Frontal cortex (tissue), 4 donors: Measurements from ENCODE around the gene NUDT17. TPM values are rescaled to one million over a fixed set of nuclear protein-coding genes. Genes with fewer than 3 reads are reported as not detected.

Source experiments
- DNase-seq, 2 donors: peaks; one replicate each; pipeline ENCODE4 v3.0.0; 2012; ENCODE audit warnings: low spot score in 2 of 2
- FAIRE-seq: peaks from 2 replicates; lab custom pipeline; 2012; peaks lifted over from hg19 to GRCh38; lab: Jason Lieb, UNC
- total RNA-seq: library from RNA; depleted of rRNA; stranded (reverse); fragments of >200 nt; gene quantifications from one replicate; pipeline ENCODE4 v1.2.3, GENCODE V29; 2014
- donor health status: control.
- donor health status: control.
- donor health status: control.

Gene NUDT17
- total RNA-seq, 1 donor from 2014 or later = 2.4 TPM

DNA sequence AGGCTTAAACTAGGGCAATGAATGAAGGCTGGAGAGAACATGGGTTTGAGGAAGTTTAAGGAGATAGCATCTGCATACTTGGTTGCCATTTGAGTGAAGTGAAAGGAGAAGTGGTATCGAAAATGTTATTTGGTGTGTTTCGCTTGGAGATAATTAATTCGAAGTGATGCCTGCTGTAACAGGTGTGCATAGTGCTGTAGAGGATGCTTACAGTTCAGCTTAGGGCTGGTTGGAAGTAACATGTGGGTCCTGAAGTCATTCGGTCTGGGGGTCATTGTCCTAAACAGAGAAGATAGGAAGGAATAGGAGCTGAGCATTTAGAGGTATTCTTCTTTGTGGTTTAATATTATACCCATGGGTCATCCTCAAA, 301 bp upstream of the NUDT17 start:
- DNase-seq (no peak), FAIRE-seq (no peak)

DNA sequence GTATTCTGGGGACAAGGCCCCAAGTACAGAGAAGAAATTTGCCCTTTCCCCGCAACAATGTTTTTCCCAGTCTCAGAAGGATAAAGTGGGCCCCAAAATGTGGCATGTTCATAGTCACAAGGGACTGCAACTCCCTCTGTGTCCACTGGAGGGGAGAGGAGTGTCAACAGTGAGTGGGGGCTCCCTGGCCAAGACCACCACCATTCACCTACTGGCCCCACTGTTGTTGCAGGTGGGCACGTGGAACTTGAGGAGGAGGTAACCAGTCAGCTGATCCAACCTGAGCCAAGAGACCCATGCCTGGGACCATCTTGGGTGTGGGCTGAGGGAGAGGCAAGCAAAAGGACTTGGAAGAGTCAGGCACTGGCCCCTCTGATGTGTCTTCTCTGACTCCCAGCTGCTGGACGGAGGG, 777 bp downstream of the NUDT17 start:
- FAIRE-seq = no peak

DNA sequence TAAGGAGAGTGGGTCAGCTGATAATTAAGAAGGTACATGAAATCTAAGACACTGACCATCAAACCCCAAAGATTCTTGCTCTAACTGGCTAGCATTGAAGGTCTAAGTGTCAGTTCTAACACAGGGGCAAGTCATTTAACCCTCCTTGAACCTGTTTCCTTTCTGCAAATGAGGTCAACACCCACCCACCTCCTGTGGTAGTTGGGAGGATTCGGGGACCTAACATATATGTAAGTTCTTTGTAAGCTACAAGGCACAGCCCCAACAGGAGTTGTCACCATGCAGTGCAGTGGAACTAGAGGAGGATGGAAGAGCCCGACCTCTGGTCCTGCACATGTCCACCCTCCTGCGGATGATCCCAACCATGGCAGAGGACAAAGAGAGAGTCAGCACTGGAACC, 2.4 kb downstream of the NUDT17 start:
- DNase-seq (no peak), FAIRE-seq (no peak)

More for the DNA sequence above, 777 bp downstream of the NUDT17 start:
- peak in 1 of 2 donors; percentile 50 for DNase-seq

DNA sequence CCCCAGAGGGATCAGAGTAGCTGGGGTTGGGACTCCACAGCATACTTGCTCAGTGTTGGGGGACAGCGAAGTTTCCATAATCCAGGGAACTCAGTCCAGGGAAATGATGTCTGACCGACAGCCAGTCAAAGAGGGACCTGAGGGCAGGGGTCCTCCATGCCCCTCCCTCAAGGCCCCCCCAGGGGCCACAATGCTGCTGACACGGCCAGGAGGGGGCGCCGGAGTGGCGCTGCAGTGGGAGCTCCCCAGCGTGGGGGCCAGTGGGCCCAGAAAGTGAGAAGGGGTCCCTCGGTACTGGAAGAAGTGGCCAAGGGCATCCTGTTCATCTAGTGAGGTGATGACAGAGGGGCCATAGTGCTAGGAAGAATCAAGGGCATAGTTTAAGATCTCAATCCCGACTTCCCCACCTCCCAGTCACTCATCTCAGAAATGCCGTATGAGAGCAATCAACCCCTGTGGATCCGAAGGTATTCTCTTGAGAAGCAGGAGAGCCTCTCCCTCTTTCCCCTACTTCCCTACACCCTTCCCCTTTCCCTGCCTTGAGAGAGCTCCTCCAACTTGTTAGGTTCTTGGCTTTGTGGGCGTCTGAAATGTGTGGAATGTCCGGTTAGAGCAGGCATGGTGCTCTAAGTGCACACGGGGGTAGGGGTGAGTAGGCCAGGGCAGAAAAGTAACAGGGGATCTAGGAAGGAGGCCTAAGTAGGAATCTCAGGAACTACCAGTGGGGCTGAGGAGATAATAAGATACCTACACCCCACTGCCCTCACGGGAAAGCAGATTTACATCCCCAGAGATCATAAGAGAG, 4.1 kb downstream of the NUDT17 start:
- FAIRE-seq = no peak
- no peak for DNase-seq

DNA sequence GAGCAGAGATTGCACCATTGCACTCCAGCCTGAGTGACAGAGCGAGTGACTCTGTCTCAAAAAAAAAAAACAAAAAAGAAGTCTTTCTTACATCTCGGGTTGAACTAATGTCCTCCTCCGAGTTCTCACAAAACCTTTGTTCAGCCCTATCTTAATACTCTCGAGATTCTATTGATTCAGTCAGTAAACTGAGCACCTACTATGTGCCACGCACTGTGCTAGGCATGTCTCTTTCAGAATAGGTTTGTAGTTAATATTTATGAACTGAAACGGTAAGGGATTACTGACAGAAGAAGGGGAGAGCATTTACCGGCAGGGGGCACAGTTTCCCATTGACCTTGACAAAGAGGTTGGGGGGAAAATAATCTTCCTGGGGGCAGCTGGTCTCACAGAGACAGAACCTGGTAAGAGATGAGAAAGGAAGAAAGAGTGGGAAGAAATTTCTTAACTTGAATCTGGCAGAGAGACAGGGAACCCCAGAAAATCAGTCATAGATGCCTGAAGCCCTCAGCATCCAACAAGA, 10.1 kb downstream of the NUDT17 start:
- FAIRE-seq = no peak

DNA sequence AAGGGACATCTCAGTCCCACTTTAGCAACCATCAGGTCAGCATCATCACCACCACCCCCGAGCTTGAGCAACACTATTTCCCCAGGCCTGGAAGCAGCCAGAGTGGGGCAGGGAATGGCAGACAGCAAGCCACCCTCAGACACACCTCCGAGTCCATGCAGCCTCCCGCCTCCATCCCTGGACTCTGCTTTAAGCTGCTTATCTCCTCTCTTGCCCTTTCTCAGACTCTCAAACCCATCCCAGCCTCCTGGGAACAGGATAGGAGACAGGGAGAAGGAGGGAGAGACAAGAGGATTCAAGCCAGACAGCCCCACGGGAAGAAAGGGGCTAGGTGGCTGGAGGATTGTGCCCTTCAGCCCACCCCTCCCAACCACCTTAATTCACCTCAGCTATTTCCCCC, 11.7 kb downstream of the NUDT17 start:
- FAIRE-seq = no peak

More for the DNA sequence above, 10.1 kb downstream of the NUDT17 start:
- DNase-seq = no peak

DNA sequence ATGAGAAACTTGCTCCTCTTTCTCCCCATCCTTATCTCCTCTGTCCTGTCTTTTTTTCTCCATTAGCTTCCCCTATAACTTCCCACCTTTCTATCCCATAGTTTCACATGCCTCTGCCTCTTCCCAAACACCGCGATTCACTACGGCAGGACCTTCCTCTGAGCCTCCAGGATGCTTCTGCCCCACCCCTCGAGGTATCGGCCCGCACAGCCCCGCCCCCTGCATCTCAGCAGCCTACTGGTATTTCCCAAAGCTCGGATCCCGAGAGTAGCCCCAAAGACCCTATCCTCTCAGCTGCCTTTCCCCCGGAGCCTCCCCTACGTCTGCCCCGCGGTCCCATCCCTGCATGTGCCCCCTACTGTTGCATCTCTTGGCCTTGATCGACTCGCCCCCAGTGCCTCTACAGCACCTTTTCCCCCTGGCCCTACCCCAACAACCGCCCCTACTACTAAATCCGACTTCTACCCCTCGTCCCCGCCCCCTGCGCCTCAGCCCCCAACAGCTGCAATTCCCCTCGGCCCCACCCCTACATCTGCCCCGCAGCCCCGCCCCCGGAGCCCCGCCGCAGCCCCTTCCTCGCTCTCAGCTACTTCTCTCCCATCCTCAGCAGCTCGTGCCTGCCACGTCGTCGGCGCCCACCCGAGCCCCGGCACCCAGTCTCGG, 12.9 kb downstream of the NUDT17 start:
- DNase-seq (peak; percentile 54 to 56), FAIRE-seq (no peak)

More for the DNA sequence above, 11.7 kb downstream of the NUDT17 start:
- DNase-seq = no peak

DNA sequence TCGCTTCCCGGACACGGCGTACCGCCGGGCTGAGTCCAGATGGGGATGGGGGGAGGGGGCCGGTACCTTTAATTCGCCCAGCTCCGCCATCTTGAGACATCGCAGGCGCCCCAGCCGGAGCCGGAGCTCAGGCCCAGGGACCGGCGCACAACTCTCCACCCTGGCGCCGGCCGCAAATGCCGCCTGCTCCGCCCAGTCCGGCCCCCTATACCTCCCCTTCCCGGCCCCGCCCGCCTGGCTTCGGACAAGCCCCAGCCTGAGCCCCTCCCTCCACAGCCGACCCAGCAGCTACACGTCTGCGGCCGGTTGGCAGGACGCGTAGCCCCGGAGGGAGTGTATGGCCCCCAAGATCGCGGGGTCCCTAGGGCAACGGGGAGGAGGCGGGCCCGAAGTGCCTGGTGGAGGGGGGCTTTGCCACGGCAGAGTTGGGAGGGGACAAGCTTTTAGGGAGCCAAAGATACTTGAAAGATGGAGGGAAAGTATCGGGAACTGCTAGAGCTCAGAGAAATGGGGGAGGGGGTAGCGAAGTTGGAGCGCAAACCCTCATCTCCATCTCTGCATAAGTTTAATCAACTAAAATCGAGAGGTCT, 13.6 kb downstream of the NUDT17 start, which contains the start of gene PIAS3:
TSS of gene PIAS3 (minus strand) at position 181 of the 590 bp plus-strand sequence. CDS start at position 90, 91 bp downstream.
- FAIRE-seq (no peak), DNase-seq (peak; percentile 95 to 96)

DNA sequence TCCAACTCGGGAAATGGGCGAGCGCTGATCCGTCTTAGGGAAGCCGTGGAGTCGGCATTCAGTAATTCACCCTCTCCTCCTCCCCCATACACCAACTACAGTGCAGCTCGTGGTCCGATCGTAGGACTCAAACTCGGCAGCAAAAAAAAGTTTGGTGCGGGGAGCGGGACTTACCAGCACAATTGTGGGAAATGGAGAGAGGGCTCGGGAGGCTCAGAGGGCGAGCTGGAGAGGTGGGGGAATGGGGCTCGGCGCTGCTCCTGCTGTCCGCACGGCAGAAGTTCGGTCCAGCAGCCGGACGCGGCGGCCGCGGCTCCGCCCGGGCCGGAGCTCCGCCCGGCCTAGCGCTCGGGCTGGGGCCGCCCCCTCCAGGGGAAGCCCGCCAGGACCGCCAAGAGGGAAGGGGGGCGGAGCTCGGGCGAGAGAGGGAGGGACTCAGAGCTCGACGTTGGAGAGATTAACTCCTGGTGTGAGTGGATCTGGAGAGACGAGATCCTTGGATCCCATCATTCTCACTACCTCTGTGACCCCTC, 14.1 kb downstream of the NUDT17 start:
- DNase-seq = peak; percentile 87 to 91
- no peak for FAIRE-seq

DNA sequence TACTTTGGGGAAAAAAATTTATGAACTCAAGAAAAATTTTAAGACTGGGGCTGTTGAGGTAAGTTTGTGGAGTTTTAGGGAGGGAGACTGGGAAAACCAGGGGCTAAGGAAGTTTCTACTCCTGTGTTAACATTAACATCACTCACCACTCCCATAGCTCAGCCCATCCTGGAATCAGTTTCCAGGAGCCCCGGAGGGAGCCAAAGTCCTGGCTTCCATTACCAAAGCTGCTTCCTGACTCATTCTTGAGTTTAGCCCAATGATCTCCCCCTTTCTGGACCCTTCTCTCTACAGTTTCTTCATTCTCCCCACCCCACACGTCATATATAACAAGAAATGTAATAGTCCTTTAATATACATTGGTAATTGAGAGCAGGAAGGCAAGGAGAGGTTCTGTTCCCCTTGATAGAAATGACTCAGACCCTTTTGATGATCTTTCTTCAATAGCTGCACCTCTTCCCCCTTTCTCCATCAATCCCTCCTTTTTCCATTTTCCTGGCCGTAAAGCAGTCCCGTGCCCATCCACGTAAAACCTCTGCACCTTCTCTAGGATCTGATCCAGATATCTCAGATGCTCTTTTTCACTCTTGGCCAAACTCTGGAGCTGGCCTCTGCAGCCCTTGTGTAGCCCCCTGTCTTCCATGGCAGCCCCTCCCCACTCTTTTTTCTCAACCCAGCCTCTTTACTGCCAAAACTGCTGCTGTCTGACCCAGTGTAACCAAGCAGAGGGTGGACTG, 18.0 kb downstream of the NUDT17 start:
- FAIRE-seq = no peak
- DNase-seq = no peak

DNA sequence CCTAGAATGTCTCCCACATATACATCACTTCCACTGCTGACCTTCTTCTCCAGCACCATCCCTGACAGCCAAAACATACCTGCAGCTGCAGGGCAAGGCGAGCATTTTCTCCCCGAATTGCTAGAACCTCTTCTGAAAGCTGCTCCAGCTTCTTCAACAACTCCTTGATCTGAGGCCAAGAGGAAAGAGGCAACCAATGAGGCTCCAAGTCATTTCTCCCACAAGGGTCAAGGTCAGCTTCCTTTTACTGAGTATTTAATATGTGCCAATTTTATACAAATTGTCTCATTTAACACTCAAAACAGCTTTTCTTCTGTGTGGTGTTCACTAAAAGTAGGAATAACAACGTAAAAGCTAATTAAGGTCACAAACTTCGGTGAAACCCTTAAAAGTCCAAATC, 22.8 kb downstream of the NUDT17 start:
- no peak for DNase-seq
- no peak for FAIRE-seq

DNA sequence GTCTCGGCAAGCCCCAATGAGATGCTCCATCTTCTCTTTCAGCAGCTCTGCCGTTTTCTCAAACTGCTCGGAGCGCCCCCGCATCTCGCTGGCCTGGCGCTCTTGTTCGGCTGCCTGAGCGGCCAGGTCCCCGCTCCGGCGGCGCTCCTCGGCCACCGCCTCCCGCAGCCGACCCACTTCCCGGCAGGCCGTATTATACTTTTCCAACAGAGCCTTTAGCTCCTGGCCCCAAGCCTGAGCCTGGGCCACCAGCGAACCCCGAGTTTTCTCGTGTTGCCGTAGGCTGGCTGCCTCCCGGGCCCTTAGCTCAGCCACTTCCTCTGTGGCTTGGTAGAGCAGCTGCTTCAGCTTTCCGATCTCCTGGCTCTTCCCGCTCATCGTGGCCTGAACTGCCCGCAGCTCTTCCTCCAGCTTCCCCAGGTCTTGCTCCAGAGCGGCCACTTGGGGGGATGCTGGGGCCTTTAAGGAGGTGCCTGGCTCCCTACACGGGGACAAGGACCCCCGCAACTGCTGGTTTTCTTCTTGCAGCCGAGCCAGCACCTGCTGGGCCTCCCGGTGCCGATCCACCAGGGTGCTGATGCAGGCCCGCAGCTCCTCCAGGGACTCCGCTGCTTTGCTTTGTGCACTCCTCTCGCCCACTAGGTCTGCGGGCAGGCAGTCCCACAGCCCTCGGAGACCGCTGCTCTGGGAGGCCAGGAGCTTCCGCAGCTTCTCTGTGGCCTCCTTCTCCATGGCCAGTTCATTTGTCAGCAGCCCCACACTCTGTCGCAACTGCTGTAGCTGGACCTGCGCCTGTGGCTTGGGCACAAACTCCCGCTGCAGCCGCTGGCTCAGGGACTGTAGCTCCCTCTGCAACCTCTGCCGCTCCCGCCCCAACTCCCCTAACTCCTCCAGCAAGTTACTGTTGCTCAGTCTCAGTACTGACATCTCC, 26.8 kb downstream of the NUDT17 start:
- no peak for FAIRE-seq

DNA sequence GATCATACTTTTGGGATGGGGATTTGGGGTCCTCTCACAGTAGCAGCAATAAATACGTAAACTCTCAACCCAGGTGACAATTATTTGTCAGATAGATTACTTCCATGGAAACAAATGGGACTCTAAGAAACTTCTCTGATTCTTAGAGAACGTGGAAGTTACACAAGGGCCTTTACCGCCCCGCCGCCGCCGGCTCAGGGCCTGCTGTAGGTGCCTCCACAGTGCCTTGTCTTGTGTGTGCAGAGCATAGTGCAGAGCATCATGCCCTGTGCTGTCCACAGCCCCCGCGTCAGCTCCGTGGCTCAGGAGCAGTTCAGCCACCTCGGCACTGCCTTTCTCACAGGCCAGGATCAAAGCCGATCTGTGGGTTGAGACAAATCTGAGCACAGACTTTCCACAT, 29.2 kb downstream of the NUDT17 start:
- FAIRE-seq = no peak
- no peak for DNase-seq

More for the DNA sequence above, 26.8 kb downstream of the NUDT17 start:
- peak in 1 of 2 donors; percentile 54 for DNase-seq

DNA sequence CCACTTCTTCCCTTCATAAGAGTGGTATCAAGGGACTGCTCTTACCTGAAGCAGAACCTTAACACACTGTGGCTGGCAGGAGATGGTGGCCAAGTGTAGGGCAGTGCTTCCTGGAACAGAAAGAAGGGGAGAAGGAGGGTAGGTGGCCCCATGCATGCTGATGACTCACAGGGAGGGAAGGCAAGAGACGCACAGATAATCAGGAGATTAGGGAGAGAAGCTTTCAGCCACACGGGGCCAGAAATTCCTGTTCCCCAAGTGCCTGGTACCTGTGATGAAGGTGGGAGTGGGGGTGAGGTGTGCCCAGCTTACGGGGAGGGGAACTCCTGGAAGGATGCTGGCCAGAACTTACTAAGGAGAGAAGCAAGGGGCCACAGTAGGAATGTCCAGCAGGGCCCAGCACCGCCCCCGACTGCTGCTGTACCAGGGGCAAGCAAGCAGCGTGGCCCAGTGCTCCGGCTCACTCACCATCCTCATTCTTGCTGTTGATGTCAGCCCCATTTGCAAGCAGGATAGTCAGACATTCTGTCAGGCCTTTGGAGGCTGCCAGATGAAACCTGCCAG, 32.6 kb downstream of the NUDT17 start:
- no peak for FAIRE-seq

DNA sequence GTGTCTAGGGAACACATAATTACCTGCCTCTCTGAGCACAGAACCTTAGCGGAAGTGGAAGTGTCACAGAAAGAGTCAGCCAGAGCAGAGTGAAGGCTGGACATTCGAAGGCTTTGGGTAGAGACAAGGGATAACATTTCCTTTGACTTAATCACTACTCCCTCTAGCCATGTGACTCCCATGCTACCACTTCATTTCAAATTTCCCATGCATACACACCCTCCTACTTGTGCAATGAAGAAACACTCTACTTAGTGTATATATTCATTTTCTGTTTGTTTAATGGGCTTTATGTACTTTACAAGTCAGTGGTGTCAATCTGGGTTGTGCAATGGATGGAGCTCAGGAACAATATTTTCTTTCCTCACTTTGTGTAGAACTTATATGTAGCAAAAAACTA, 33.3 kb downstream of the NUDT17 start:
- FAIRE-seq = no peak
- DNase-seq = no peak

More for the DNA sequence above, 32.6 kb downstream of the NUDT17 start:
- no peak for DNase-seq

DNA sequence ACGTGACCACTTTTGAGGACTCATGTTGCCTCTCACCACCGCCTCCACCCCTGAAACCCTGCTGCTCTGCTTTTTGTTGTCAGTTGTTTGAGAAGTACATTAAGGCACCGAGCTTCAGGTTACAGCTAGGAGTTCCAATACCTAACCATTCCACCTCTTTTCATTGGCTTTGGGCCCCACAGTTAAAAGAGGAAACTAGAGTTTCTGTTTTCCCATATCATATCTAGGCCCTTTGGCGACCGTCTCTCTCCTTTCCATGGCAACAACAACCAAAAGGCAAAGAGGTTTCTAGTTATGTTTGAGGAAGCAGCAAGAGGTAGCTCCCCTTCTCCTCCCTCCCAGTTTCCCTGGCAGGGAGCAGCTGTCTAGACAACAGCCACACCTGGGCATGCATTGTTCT, 34.3 kb downstream of the NUDT17 start:
- FAIRE-seq (no peak), DNase-seq (no peak)

DNA sequence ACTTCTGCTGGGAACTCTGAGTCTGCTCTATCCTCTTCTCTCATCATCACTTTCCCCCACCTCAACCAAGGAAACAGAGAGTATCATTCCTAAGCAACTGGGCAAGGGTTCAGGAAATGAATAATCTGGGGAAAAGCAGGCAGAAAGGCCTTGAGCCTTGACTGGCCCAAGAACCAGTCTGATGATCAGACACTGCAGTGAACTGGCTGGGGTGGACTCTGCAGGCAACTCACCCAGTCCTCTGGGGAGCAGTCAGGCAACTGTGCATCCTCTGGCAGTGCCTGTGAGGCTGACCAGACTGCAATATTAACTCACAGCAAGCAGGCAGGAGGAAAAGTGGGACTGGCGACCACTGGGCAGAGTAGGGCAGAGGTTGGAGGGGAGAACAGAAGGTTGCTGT, 39.2 kb downstream of the NUDT17 start:
- DNase-seq = no peak
- no peak for FAIRE-seq

DNA sequence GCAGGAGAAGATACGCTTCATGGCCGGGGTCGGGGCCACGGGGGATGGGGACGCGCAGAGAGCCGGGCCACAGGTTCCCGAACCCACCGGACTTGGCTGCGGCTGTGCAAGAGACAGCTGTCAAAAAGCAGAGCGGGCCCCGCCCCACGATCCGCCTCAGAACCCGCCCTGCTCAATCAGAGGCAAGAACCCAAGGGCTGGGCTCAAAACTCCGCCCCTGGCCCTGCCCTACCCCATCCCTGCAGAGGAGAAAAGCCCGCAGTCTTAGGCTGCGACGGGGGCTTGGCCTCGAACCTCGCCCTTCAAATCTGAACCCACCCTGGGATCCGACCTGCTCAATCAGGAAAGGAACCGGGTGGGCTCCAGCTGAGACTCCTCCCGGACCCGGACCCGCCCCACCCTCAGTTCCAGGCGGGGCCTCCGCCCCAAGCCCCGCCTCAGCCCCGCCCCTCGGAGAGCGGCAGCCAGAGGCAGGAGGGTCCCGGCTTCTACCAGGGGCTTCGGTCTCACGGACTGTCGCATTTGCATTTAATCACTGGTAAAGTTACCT, 40.4 kb downstream of the NUDT17 start, which contains the start of gene ANKRD35:
TSS of gene ANKRD35 (minus strand) at position 129 of the 550 bp plus-strand sequence. CDS start at position 21, 108 bp downstream.
- FAIRE-seq (no peak), DNase-seq (peak; percentile 70 to 89)
